Ramos (cell line): ENCODE results near the gene MUC5B.

Source experiments
- in situ Hi-C: fragments of 300-500 bp; cut with MboI; formaldehyde crosslinking; loops from one replicate; pipeline ENCODE4 v1.14.3; 2022; ENCODE audit warnings: low sequenced_read_pairs; ENCODE audit not compliant: unreplicated experiment

Gene MUC5B

GRCh38 chr11:1292644-1293618 lies 70.1 kb downstream of the MUC5B start:
- in situ Hi-C loops: no loop called here

- in situ Hi-C loops: no loop called here
Observed at GRCh38 chr11:1293619-1294015, 70.8 kb downstream of the MUC5B start.

DNA sequence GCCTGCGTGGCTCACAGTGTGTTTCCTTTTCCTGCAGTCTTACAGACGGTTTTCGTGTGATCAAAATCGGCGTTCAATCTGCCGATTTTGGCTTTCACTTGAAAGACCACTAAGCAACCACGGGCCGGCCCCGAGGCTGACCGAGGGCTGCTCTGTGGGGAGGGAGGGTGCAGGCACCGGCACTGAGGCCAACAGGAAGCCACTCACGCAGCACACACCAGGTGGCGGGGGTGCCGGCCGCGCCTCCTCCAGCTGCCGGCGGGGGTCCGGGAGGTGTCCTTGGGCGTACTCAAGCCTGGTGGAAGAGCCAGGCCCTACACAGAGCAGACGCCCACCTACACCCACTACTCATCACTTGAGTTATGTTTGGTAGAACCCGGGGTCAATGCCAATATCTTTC lies 72.2 kb downstream of the MUC5B start:
- in situ Hi-C loops: no loop called here

- in situ Hi-C loops: no loop called here
Observed at GRCh38 chr11:1295591-1295990, 72.7 kb downstream of the MUC5B start.

DNA sequence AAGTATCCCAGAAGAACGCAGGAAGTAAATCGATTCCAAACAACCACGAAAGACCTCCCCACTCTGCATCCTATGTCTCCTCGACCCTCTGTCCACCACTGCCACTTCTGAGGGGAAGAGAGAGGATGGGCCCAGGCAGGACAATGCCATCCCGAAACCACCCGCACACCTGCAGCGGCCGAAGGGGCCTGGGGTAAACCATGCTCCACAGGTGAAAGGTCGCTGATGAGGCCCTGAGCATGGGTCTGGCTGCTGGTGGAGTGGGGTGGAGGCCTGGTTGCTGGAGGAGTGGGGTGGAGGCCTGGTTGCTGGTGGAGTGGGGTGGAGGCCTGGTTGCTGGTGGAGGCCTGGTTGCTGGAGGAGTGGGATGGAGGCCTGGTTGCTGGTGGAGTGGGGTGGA lies 73.4 kb downstream of the MUC5B start:
- in situ Hi-C loops: no loop called here

DNA sequence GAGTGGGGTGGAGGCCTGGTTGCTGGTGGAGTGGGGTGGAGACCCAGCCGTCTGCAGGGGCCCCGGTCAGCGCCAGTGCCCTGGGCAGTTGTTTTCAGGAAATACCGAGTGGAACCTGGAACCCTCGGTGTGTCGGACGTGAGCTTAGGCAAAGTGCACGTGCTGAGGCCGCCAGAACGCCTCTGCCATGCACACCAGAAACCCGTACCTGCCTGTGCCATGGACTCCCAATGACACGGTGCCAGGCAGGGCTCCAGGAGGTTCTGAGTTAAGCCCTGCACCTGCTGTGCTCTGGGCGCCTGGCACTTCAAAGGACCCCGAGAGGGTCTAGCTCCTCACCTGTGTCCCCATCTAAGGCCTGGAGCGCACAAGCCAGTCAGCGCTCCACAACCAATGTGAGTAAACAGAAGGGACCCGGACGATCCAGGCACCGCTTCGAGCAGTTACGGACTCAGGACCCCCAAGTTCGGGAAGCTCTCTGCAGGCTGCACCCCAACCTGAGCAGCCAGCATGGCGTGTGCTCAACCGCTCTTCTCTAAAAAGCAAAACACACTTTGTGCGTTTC lies 74.2 kb downstream of the MUC5B start:
- in situ Hi-C loops: no loop called here

- in situ Hi-C loops: no loop called here
Observed at GRCh38 chr11:1297576-1298473, 75.0 kb downstream of the MUC5B start.

- in situ Hi-C loops: no loop called here
Observed at GRCh38 chr11:1298695-1299492, 76.0 kb downstream of the MUC5B start.

DNA sequence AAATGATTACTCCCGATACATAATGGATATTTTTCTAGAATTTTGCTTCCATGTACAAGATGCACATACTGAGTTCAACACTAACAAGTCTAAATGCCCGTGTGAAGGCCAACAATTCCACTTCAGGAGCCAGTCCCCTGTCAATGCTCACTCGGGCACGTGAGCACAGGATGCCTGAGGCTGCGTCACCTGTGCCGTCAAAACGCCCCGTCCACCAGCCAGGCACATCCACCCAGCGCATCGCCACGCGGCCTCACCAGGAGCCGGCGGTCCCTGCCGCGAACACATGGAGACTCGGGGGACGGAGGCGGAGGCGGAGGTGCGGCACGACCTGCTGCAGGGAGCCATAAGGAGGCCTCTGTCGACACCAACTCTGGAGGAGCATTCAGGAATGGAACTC lies 76.8 kb downstream of the MUC5B start:
- in situ Hi-C loops: no loop called here

DNA sequence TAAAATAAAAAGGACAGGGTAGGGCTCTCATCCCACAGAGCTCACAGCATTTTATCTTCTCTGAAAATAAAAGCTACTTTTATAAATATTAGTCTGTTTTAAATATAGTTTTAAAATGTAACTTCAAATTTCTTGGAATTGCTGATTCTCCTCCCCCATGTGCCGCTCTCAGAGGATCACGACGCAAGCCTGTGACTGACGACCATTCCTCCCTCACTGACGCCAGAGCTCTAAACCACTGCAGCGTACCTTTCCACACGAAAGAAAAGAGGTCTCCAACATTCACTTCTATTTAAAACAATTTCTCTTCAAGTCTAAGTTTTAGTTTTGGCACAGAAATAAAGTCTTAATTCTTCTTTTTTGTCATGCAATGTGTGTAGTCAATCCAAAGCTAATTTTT lies 77.3 kb downstream of the MUC5B start:
- in situ Hi-C loops: no loop called here

DNA sequence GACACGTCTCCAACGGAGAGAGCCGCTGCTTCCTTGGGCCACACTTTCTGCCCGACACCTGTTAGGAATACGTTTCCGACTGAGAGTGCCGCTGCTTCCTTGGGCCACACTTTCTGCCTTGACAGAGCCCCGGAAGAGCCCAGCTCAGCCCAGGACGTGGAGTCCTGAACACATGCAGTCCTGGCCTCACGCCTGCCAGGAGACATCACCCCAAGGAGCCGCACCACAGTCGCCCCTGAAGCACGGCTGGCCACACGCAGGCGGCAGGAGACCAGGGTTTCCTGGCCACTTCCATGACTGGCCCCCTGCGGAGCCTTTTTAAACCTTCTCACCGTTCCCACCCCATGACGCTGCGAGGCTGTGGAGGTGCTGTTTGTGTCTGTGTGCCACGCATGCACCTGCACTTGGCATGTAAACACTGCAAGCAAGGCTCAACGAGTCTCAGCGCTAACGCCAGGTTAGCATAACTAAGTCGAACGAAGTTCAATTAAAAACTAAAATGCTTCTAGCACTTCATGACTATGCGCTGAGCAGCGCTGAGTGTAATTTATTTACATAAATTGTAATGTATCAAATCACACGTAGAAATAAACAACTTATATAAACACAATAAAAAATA lies 77.8 kb downstream of the MUC5B start:
- in situ Hi-C loops: no loop called here

- in situ Hi-C loops: no loop called here
Observed at GRCh38 chr11:1301220-1302000, 78.5 kb downstream of the MUC5B start.

DNA sequence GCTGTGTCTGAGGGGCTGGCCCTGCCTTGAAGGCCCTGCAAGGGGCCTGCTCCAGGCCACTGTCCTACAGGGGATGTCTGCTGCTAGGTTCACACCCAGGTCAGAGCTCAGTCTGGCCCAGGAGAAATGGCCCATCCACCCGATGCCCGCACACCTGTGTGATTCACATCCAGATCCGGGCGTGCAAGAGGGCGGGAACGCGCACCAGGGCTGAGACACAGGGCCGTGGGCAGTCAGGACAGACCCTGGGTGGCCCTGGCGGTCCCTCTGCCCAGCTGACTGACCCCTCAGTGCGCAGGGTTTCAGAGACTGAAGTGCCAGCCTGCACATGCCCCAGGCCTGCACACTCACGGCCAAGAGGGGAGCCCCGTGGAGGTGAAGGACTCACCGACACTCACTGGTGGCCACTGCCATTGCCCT lies 79.2 kb downstream of the MUC5B start:
- in situ Hi-C loops: no loop called here

GRCh38 chr11:1302461-1303125 lies 79.7 kb downstream of the MUC5B start:
- in situ Hi-C loops: no loop called here

DNA sequence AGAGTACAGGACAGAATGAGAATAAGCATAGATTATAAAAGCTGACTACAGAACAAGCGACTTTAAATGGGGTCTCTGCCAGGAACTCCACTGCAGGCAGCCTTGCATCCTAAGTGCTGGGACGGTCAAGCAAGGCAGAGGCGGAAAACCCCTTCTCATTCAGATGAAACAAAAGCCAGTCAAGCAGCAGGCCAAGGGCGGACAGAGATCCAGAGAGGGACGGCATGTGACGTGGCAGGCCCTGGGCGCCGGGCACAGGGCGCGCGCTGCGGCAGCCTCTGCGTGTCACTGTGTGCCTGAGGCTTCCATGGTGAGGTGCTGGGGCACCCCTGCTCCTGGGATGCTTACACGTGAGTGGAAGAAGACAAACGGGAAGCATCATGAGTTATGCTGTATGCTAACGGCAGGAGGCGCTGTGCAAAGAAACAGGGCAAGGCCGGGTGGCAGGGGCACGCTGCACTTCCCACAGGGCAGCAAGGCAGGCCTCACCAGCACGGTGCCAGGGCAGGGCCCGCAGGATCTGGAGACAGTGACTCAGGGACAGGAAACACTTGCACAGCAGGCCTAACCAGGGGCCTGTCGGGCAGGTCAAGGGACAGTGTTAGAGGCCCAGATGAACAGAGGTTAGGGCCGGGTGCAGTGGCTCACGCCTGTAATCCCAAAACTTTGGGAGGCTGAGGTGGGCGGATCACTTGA lies 80.4 kb downstream of the MUC5B start:
- in situ Hi-C loops: no loop called here

DNA sequence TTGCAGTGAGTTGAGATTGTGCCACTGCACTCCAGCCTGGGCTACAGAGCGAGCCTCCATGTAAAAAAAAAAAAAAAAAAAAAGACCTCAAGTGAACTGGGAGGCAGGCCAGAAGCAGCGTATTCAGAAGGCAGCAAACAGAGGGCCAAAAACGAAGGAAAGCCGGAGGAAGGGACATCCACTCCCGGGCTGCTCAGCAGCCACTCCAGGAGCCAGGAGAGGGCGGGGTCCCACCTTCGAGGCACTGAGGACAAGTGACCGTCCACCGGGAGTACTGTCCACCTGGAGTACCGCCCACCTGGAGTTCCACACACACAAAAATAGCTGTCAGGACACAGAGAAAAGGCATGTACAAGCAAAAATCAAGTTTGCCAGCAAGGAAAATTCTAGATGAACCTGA lies 81.1 kb downstream of the MUC5B start:
- in situ Hi-C loops: no loop called here

DNA sequence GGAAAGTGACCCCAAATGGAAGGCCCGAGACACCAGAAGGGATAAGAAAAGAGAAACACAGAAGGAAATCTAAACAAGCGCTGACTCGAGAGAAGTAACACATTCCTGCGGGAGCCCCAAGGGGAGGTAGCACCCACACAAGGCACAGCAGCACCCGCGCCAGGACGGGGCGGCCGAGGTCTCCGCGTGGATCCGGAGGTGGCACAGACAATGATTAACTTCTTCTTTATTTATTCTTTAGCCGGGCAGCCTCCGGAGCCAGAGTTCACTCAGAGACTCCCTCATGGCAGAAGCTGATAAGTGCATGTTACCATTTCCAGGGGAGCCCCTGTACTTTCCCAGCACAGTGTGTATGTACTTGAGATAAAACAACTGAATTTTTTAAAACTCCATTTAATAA lies 81.5 kb downstream of the MUC5B start:
- in situ Hi-C loops: no loop called here

DNA sequence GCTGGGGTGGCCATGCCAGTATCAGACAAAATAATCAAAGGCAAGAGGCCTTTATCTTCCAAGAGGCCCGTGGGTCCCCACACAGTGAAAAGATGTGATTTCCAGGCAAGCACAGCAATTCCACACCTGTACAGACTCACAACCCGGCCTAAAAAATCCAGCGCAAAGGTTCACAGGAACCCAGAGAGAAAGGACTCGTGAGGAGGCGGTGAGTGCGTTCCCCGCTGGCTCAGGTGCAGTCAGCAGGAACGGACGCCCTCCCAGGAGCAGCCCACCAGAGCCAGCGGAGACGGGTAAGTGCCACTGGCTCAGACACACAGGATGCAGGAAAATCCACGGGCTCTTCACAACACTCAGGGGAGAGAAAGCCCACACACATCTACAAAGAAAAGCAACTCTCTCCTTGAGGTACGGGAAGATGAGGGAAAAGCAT lies 82.2 kb downstream of the MUC5B start:
- in situ Hi-C loops: no loop called here
